ENCODE results near the gene KIF16B. TPM values are rescaled to one million over a fixed set of nuclear protein-coding genes. Genes with fewer than 3 reads are reported as not detected.

KIF16B gene
- total RNA-seq, 1 donor from 2014 or later, result 9.1 TPM

- ChIA-PET CTCF (no interaction called here), POLR2A (no interaction called here)
- no peak overlapping the region for H3K4me3 Mint-ChIP-seq
- peaks cover 22% of the 10 kb centered on the region for H3K36me3 Mint-ChIP-seq (ENCODE audit: low read depth)
- DNase-seq, result no peak
- H3K27ac Mint-ChIP-seq, result no peak overlapping the region
- no peaks in the 10 kb centered on the region for H3K27me3 Mint-ChIP-seq
- no peaks in the 10 kb centered on the region for H3K9me3 Mint-ChIP-seq
- ATAC-seq (ENCODE audit: low read depth), result no peak
- no peak for TF ChIP-seq CTCF (IDR thresholded peaks at IDR 0.05)
- peaks cover 9% of the 10 kb centered on the region for H3K4me1 Mint-ChIP-seq
- intact Hi-C loops (cut with micrococcal nuclease), result no loop called here
Measured at GRCh38 chr20:16399801-16400200, 173.4 kb downstream of the KIF16B start.

GRCh38 chr20:16397086-16397485 lies 176.2 kb downstream of the KIF16B start:
- TF ChIP-seq CTCF (IDR thresholded peaks at IDR 0.05), result no peak
- ATAC-seq (ENCODE audit: low read depth) (no peak), DNase-seq (no peak)
- intact Hi-C loops (cut with micrococcal nuclease), result no loop called here
- Mint-ChIP-seq H3K27me3 (no peaks in the 10 kb centered on the region), H3K4me1 (peaks cover 18% of the 10 kb centered on the region), H3K9me3 (no peaks in the 10 kb centered on the region), H3K27ac (no peak overlapping the region), H3K36me3 (ENCODE audit: low read depth) (peaks cover 3% of the 10 kb centered on the region), H3K4me3 (no peak overlapping the region)
- ChIA-PET CTCF (no interaction called here), POLR2A (no interaction called here)

GRCh38 chr20:16395366-16395765 lies 177.9 kb downstream of the KIF16B start:
- Mint-ChIP-seq H3K9me3 (no peaks in the 10 kb centered on the region), H3K36me3 (ENCODE audit: low read depth) (no peaks in the 10 kb centered on the region)
- CTCF ChIA-PET, result no interaction called here

GRCh38 chr20:16394784-16395183 lies 178.5 kb downstream of the KIF16B start:
- CTCF ChIA-PET, result no interaction called here
- POLR2A ChIA-PET, result no interaction called here
- no peak overlapping the region for H3K4me3 Mint-ChIP-seq
- peaks cover 34% of the 10 kb centered on the region for H3K4me1 Mint-ChIP-seq
- no peak overlapping the region for H3K27ac Mint-ChIP-seq
- H3K27me3 Mint-ChIP-seq, result no peaks in the 10 kb centered on the region
- no peaks in the 10 kb centered on the region for H3K9me3 Mint-ChIP-seq
- ATAC-seq (ENCODE audit: low read depth) (no peak), DNase-seq (no peak)
- intact Hi-C loops (cut with micrococcal nuclease), result loop anchor here (5.0 kb wide), 4 partner anchors 178 to 472 kb away; partner anchors contain the start of gene KIF16B
- TF ChIP-seq CTCF (IDR thresholded peaks at IDR 0.05), result no peak
- no peaks in the 10 kb centered on the region for H3K36me3 Mint-ChIP-seq (ENCODE audit: low read depth)

More at GRCh38 chr20:16395366-16395765, 177.9 kb downstream of the KIF16B start:
- Mint-ChIP-seq H3K27me3 (no peaks in the 10 kb centered on the region), H3K27ac (no peak overlapping the region), H3K4me1 (peaks cover 32% of the 10 kb centered on the region), H3K4me3 (no peak overlapping the region)
- intact Hi-C loops (cut with micrococcal nuclease), result no loop called here
- ATAC-seq (ENCODE audit: low read depth), result no peak
- POLR2A ChIA-PET, result no interaction called here
- TF ChIP-seq CTCF (IDR thresholded peaks at IDR 0.05), result no peak
- DNase-seq, result no peak

GRCh38 chr20:16393836-16394235 lies 179.4 kb downstream of the KIF16B start:
- ATAC-seq (ENCODE audit: low read depth) (no peak), DNase-seq (no peak)
- no peak overlapping the region for H3K4me3 Mint-ChIP-seq
- ChIA-PET CTCF (no interaction called here), POLR2A (no interaction called here)
- TF ChIP-seq CTCF (IDR thresholded peaks at IDR 0.05), result no peak
- no peaks in the 10 kb centered on the region for H3K36me3 Mint-ChIP-seq (ENCODE audit: low read depth)
- H3K4me1 Mint-ChIP-seq, result peaks cover 36% of the 10 kb centered on the region
- intact Hi-C loops (cut with micrococcal nuclease), result loop anchor here (5.0 kb wide), 4 partner anchors 178 to 472 kb away; partner anchors contain the start of gene KIF16B
- H3K9me3 Mint-ChIP-seq, result no peaks in the 10 kb centered on the region
- H3K27me3 Mint-ChIP-seq, result no peaks in the 10 kb centered on the region
- H3K27ac Mint-ChIP-seq, result no peak overlapping the region

Measured in activated B cell treated with CpG ODN at 0.5 μM for 24 hours (primary cell).